GM19035 (cell line): ENCODE data around the gene SCARF2.
"Not testable (repeated sequence)": the region's sequence is repeated elsewhere in the genome, so short reads cannot be mapped to it uniquely, and the experiment has no call there.

ENCODE experiments used
- ATAC-seq: cut with Tn5 transposase; IDR thresholded peaks from one replicate; pipeline ENCODE4 v1.9.1; 2021; ENCODE audit not compliant: unreplicated experiment

The SCARF2 gene

GRCh38 chr22:20459862-20460261 is 22.2 kb upstream of the SCARF2 start:
- no peak for ATAC-seq

DNA sequence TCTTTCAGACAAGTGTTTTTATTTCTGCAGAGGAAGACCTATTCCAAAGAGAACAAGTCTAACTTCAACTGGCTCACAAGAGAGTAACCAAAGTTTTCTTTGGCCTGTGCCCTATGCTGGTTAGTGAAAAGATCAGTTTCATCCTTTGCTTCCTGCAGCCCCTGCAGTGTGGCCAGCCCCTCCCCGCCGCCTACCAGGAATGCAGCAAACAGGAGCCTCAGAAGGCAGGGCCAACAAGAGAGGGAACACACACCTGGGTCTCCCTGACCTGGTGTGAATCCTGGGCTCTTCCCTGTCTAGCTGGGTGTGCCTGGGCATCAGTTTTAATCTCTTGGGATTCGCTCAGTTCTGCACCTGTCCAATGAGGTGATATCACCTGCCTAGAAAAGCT is 21.5 kb upstream of the SCARF2 start:
- no peak for ATAC-seq

- no peak for ATAC-seq
These were observed 21.0 kb upstream of the SCARF2 start for GRCh38 chr22:20458530-20459151.

DNA sequence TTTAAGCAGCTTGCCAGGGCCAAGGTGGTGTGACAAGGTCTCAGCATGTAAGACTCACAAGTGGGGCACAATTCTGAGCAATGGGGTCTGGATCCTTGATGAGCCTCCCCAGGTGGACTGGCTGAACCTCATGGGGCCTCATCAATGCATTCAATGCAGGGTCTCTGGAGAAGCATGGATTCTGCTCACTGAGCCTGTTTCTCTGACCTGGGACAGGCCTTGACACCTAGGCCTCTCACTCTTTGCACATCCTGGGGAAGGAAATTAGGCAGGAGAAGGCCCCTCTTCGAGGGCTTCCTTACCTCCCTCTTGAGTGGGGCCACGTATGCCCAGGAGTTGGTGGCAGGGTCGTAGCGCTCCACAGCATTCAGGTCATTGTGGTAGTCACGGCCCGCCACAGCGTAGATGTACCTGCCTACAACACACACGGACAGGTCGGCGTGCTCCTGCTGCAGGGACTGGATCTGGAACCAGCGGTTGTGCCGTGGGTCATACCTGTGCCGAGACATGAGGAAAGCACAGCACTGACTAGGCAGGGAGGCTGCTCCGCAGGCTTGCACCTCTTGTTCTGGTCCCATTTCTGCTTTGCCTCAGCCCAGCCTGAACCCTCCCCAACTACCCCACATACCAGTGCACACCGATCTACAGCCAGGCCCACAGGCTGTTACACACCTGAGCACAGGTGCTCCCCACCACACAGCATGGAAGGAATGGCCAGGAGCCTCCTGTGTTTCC is 20.0 kb upstream of the SCARF2 start:
- ATAC-seq, result no peak

DNA sequence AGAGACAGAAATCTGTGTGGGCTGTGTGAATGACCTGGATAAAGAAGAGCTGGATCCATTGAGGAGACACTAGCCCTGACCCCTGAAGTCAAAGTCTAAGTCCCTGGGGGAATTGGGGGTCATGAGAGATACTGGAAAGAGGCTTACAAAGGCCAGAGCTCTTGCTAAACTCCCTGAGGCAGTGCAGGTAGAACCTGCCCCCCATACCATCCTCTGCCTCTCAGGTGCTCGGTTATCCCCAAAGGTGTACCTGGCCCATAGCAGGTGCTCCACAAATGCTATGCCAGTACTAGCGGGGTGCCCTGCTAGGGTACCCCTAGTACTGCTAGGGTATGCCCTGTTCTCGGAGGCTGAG is 19.1 kb upstream of the SCARF2 start:
- ATAC-seq, result no peak

GRCh38 chr22:20456064-20456721 is 18.6 kb upstream of the SCARF2 start:
- peak; percentile 49 for ATAC-seq

GRCh38 chr22:20455709-20456063 is 18.1 kb upstream of the SCARF2 start:
- no peak for ATAC-seq

DNA sequence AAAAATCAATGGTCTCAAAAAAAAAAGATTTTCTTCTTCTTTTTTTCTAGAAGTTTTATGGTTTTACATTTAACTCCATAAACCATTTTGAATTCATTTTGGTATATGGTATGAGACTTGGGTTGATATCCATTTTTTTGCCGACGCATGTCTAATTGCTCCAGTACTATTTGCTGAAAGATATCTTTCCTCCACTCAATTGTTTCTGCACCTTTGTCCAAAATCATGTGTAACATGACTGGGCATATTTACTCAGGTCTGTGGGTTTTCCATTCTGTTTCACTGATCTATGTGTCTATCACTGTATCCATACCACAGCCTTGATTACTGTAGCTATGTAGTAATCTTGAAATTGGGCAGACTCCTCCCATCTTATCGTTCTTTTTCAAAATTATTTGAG is 15.6 kb upstream of the SCARF2 start:
- ATAC-seq, result no peak

DNA sequence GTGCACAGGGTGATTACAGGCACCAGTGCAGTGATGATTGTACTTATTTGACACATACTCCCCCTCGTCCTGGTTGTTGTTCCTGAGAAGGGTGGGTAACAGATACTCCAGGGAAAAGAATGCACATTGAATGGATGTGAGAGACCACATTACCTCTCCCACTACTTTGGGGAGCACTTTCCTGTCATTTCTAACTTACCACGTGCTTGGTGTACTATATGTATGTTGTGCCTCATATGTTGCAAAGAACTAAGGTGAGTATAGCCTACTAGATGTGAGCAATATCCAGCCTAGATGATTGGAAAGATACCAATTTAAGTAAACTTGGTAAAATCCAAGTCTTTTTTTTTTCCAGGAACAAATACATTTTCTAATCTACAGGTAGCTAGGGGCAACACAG is 14.3 kb upstream of the SCARF2 start:
- no peak for ATAC-seq

GRCh38 chr22:20451129-20451778 is 13.6 kb upstream of the SCARF2 start:
- ATAC-seq, result not testable (repeated sequence)

DNA sequence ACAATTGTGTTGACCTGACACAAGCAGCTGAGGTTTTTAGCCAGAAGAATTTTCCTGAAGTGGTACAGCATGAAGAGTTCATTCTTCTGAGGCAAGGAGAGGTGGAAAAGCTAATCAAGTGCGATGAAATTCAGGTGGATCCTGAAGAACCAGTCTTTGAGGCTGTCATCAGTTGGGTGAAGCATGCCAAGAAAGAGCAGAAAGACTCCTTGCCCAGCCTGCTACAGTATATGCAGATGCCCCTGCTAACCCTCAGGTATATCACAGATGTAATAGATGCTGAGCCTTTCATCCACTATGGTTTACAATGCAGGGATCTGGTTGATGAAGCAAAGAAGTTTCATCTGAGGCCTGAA is 12.9 kb upstream of the SCARF2 start:
- ATAC-seq, result no peak

DNA sequence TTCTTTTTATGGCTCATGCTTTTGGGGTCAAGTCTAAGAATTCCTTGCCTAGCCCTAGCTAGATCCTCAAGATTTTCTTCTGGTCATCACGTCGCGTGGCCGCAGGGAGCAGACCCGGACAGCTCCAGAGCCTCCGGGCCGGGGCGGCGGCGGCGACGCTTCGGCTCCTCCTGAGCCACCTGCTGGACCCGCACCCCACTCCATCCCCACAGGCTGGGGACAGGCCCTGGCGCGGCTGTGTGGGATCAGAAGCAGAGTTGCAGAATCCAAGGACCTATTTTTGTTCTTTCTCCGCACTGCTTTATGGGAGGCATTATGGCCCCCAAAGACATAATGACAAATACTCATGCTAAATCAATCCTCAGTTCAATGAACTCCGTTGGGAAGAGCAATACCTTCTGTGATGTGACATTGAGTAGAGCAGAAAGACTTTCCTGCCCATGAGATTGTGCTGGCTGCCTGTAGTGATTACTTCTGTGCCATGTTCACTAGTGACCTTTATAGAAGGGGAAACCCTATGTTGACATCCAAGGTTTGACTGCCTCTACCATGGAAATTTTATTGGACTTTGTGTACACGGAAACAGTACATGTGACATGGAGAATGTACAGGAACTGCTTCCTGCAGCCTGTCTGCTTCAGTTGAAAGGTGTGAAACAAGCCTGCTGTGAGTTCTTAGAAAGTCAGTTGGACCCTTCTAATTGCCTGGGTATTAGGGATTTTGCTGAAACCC is 12.4 kb upstream of the SCARF2 start:
- ATAC-seq, result no peak

GRCh38 chr22:20448630-20449029 is 11.0 kb upstream of the SCARF2 start:
- ATAC-seq, result no peak

GRCh38 chr22:20446383-20446970 is 8.9 kb upstream of the SCARF2 start:
- no peak for ATAC-seq

DNA sequence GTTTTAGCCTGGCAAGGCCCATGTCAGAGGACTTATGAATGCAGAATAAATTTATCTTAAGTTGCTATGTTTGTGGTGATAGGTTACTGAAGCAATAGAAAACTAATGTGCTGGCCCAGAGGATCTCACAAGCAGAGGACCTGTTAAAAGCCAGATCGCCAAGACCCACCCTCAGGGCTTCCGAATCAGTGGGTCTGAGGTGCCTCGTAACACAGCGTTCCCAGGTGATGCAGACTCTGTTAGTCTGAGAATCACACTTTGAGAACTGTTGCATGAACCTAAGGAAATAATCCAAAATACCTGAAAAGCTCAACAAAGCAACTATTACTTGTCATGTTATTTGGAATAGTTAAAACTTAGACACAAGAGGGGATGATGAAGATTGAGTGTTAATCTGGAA is 6.7 kb upstream of the SCARF2 start:
- ATAC-seq, result no peak

DNA sequence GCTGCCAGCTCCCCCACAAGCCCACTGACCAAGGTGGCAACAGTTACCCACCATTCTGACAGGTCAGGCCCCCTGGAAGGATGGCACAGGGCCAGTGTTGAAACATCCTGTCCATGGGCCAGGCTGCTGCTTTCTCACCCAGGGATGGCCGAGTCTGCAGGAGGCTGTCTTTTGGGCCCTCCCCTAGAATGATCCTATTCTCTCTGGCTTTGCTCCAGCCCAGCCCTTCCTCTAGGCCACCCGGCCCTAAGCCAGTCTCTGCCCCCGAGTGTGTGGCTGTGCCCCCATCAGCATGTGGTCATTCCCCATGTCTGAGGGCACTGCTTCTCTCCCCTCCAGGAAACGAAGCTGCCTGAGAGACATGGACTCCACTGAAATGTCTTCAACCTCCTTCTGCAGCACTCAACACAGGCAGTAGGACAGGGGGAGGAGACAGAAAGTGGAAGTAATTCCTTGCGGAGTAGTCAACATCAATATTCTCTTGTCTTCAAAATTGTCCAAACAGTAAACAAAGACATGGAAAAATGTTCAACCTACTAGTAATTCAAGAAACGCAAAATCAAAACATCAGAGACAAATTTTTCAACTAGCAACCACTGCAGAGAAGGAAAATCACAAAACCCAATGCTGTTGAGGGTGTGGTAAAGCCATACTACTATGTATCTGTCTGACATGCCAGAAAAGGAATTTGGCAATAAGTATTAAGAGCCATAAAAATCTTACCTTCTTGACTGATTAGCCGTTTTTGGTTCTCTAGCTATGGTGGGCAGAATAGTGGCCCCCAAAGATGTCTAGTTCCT is 5.1 kb upstream of the SCARF2 start:
- ATAC-seq, result no peak

DNA sequence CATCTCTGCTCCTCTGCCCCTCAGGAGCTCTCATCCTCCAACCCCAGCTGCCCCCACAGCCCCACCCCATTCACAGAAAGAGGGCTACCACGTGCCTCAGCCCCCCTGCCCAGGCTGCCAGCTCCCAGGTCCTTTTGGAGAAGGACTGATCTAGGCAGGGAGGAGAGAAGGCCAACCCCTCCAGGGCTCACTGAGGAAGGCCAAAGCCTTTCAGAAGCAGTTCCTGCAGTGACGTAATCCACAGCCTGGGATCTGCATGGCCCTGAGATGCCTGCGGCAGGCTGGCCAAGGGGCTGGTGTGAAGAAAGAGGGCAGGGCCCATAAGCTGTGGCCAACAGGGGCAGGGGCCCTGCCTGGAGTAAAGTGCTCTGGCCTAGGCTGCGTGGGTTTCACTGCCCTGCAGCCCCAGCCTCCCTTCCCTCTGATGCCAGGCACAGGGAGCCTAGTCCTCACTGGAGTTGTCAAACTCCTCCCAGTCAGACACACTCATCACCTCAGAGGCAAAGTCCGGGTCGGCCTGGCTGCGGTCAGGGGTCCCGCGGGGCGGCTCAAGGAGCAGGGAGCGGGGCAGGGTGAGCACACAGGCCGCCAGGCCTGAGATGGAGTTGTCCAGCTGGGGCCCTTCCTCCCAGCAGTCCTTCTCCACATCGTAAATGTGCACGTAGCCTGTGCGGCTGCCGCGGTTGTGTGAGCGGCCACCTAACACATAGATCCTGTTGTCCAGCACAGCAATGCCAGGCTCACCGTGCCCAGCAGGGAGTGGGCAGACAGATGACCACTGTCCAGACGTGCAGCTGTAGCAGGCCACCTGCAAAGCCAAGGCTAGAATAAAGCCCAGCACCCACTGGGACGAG is 4.2 kb upstream of the SCARF2 start:
- no peak for ATAC-seq

GRCh38 chr22:20440637-20441591 is 3.3 kb upstream of the SCARF2 start:
- no peak for ATAC-seq
